Measurements from ENCODE around the gene BCL6B. TPM values are rescaled to one million over a fixed set of nuclear protein-coding genes. Genes with fewer than 3 reads are reported as not detected.

Gene BCL6B
- total RNA-seq, 1 experiment from 2014 or later: 0.57 TPM

GRCh38 chr17:7010523-7010922 is 12.3 kb upstream of the BCL6B start:
- TF ChIP-seq ZFX (IDR thresholded peaks at IDR 0.05) (no peak), EGR1 (IDR thresholded peaks at IDR 0.05; ENCODE audit: low read depth) (no peak), ATF3 (IDR thresholded peaks at IDR 0.05) (no peak), REST (IDR thresholded peaks at IDR 0.05; ENCODE audit: low read depth) (no peak), YY1 (IDR thresholded peaks at IDR 0.05; ENCODE audit: extremely low read depth, insufficient replicate concordance, low read depth, low read length) (no peak), SRF (IDR thresholded peaks at IDR 0.05; ENCODE audit: low read depth) (no peak), SP1 (IDR thresholded peaks at IDR 0.05; ENCODE audit: low read depth) (no peak), EZH2phosphoT487 (IDR thresholded peaks at IDR 0.05; ENCODE audit: borderline replicate concordance) (no peak), ELF1 (IDR thresholded peaks at IDR 0.05; ENCODE audit: borderline replicate concordance, low read depth) (no peak), FOSL1 (IDR thresholded peaks at IDR 0.05; ENCODE audit: low read depth) (no peak), ZNF274 (IDR thresholded peaks at IDR 0.05; ENCODE audit: low read depth, low read length) (no peak)
- ChIA-PET POLR2A (no interaction called here), RAD21 (ENCODE audit: low non-redundant PET in 1 of 2, low total read pairs in 2 of 2, uncharacterized antibody in 2 of 2, unreplicated experiment in 2 of 2) (no interaction called here), CTCF (no interaction called here)
- H3K79me2 ChIP-seq (ENCODE audit: insufficient read depth, low read length): peaks cover 56% of the 10 kb centered on the region
- H4K20me1 ChIP-seq (ENCODE audit: insufficient read depth): no peaks in the 10 kb centered on the region
- BruUV-seq (replicated peaks): no TSS peak
- H3K4me3 ChIP-seq (replicated peaks in 1 of 2; ENCODE audit: low read depth in 1 of 2, low read length in 2 of 2): no peak overlapping the region
- no peak overlapping the region for H3K9ac ChIP-seq (ENCODE audit: low read length)
- no peaks in the 10 kb centered on the region for H3K36me3 ChIP-seq (ENCODE audit: control insufficient read depth in 1 of 2, insufficient read depth in 2 of 2, low read length in 2 of 2)
- H3K9me3 ChIP-seq (ENCODE audit: control insufficient read depth in 1 of 2, insufficient read depth in 1 of 2, low read depth in 1 of 2, low read length in 2 of 2): no peaks in the 10 kb centered on the region
- peak overlapping the region; percentile 100; the same call in 1 of the 2 replicates for H3K4me2 ChIP-seq (ENCODE audit: low read length)
- no peak overlapping the region for H3K27ac ChIP-seq (ENCODE audit: low read depth, low read length)
- H2AFZ ChIP-seq (ENCODE audit: low read depth, low read length, poor library complexity, severe bottlenecking): no peak overlapping the region
- DNase-seq (ENCODE audit: low read depth, low spot score) (no peak), ATAC-seq (no peak)
- H3K9me2 ChIP-seq (ENCODE audit: insufficient read depth): no peaks in the 10 kb centered on the region
- intact Hi-C loops (cut with micrococcal nuclease): no loop called here
- peaks cover 10 to 23% of the 10 kb centered on the region in 2 experiments; a peak in 3 of 4 replicates for H3K4me1 ChIP-seq (ENCODE audit: control insufficient read depth in 1 of 2, insufficient read depth in 2 of 2, low read length in 2 of 2)
- H3K27me3 ChIP-seq (ENCODE audit: insufficient read depth, low read length): no peaks in the 10 kb centered on the region
